Transverse colon (tissue), 4 donors: ENCODE results near the gene LHX2. TPM values are rescaled to one million over a fixed set of nuclear protein-coding genes. Genes with fewer than 3 reads are reported as not detected.

Experiments
- DNase-seq: peaks from one replicate; pipeline ENCODE4 v3.0.0-alpha.2; 2019
- H3K27ac ChIP-seq, 4 donors: fragments of 200-600 bp; sonication (generic); 2 replicates each; pipeline ENCODE4 v1.5.1; 2016 to 2018; ENCODE audit warnings: inconsistent platforms in 4 of 4
- H3K27me3 ChIP-seq: fragments of 200-600 bp; sonication (generic); 2 replicates; pipeline ENCODE4 v1.5.1; 2017; ENCODE audit warnings: inconsistent platforms
- H3K36me3 ChIP-seq, 4 donors: fragments of 200-600 bp; sonication (generic); 2 replicates each; pipeline ENCODE4 v1.5.1; 2017 to 2019; ENCODE audit warnings: inconsistent platforms in 4 of 4
- H3K4me1 ChIP-seq, 4 donors: fragments of 200-600 bp; sonication (generic); 2 replicates each; pipeline ENCODE4 v1.5.1; 2017 to 2020; ENCODE audit warnings: inconsistent platforms in 4 of 4
- H3K4me3 ChIP-seq, 4 donors: fragments of 200-600 bp; sonication (generic); 1 replicate in 1 of 4; 2 replicates in 3 of 4; pipeline versions ENCODE4 v1.5.1 to v1.6.1; 2017 to 2019; ENCODE audit warnings: inconsistent platforms in 4 of 4
- H3K9me3 ChIP-seq, 2 donors: fragments of 200-600 bp; sonication (generic); 2 replicates each; pipeline ENCODE4 v1.5.1; 2017 to 2019; ENCODE audit warnings: inconsistent platforms in 2 of 2
- EP300 ChIP-seq: sonication (generic); formaldehyde crosslinking; IDR thresholded peaks from one replicate; pipeline ENCODE4 v1.6.1; 2017; ENCODE audit warnings: antibody characterized with exemption, low read depth
- POLR2A ChIP-seq: fragments of 450-650 bp; IDR thresholded peaks from one replicate; pipeline ENCODE4 v1.6.1; 2016; ENCODE audit warnings: antibody characterized with exemption, mild to moderate bottlenecking, moderate library complexity
- POLR2AphosphoS5 ChIP-seq, 3 donors: sonication (generic); formaldehyde crosslinking; IDR thresholded peaks; one replicate each; pipeline ENCODE4 v1.6.1; 2016; ENCODE audit warnings: antibody characterized with exemption in 3 of 3
- WGBS, 2 donors: methylation state at CpG; one replicate each; pipeline ENCODE4 v1.1.5; 2018; ENCODE audit warnings: low coverage in 1 of 2; 5-methylcytosine and 5-hydroxymethylcytosine counted together
- in situ Hi-C, 4 donors: fragments of 200-750 bp; cut with MboI; loops; one replicate each; pipeline versions ENCODE4 v1.15.0 to v1.15.1; 2017; ENCODE audit warnings: low sequenced_read_pairs in 3 of 4, low pct_ligation_motif_present in 1 of 4, low pct_unique_long_range_greater_than_20kb in 1 of 4
- intact Hi-C: fragments of 100-400 bp; cut with DNase I; formaldehyde crosslinking; loops from one replicate; pipeline ENCODE4 v1.15.1; 2023; ENCODE audit warnings: low total_unique reads
- total RNA-seq, 4 donors: library from RNA; depleted of rRNA; stranded (reverse); fragments of >200 nt; gene quantifications; one replicate each; pipeline ENCODE4 v1.1.0, GENCODE V29; 2016
- TF ChIP-seq, protein P1 (sequence below), 5 experiments: fragments of 200-600 bp in 3 of 5; fragments of 450-650 bp in 2 of 5; sonication (generic) in 3 of 5; IDR thresholded peaks; 1 replicate in 2 of 5; 2 replicates in 3 of 5; pipeline ENCODE4 v1.5.1; 2016 to 2017; ENCODE audit warnings: antibody characterized with exemption in 5 of 5, inconsistent platforms in 3 of 5, mild to moderate bottlenecking in 2 of 5, moderate library complexity in 1 of 5

Gene LHX2
- total RNA-seq, 4 donors from 2014 or later = not detected

DNA sequence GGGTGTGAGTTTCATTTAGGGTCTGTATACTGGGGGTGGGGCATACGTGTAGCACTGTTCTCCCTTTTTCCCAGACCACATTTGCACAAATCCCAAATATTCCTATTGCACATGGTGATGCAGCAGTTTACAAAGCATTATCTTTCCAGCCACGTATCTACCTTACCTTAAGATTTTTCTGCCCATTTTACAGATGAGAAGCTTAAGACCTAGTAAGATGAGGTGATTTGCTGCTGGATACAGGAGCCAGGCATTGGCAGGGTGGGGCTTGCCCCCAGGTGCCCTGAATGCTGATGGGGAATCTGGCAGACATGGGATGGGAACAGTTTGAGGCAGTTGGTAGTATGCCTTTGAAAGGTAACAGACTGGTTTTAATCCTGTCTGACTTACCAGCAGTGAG lies 12.5 kb downstream of the LHX2 start:
- TF ChIP-seq EP300 = no peak
- TF ChIP-seq POLR2AphosphoS5 (IDR thresholded peaks at IDR 0.05) = no peak
- TF ChIP-seq, protein P1, sequence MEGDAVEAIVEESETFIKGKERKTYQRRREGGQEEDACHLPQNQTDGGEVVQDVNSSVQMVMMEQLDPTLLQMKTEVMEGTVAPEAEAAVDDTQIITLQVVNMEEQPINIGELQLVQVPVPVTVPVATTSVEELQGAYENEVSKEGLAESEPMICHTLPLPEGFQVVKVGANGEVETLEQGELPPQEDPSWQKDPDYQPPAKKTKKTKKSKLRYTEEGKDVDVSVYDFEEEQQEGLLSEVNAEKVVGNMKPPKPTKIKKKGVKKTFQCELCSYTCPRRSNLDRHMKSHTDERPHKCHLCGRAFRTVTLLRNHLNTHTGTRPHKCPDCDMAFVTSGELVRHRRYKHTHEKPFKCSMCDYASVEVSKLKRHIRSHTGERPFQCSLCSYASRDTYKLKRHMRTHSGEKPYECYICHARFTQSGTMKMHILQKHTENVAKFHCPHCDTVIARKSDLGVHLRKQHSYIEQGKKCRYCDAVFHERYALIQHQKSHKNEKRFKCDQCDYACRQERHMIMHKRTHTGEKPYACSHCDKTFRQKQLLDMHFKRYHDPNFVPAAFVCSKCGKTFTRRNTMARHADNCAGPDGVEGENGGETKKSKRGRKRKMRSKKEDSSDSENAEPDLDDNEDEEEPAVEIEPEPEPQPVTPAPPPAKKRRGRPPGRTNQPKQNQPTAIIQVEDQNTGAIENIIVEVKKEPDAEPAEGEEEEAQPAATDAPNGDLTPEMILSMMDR (IDR thresholded peaks at IDR 0.05) = no peak
- TF ChIP-seq POLR2A = no peak
- Histone ChIP-seq H3K9me3 (no peaks in the 10 kb centered on the region), H3K27ac (no peak overlapping the region), H3K36me3 (no peaks in the 10 kb centered on the region), H3K4me3 (no peak overlapping the region), H3K4me1 (no peaks in the 10 kb centered on the region), H3K27me3 (peaks cover 95% of the 10 kb centered on the region)
- intact Hi-C loops = no loop called here
- 50 to 58% methylated on average over 2 of the region's 2 CpGs for WGBS, 2 donors
- DNase-seq = no peak
- in situ Hi-C loops = no loop called here

DNA sequence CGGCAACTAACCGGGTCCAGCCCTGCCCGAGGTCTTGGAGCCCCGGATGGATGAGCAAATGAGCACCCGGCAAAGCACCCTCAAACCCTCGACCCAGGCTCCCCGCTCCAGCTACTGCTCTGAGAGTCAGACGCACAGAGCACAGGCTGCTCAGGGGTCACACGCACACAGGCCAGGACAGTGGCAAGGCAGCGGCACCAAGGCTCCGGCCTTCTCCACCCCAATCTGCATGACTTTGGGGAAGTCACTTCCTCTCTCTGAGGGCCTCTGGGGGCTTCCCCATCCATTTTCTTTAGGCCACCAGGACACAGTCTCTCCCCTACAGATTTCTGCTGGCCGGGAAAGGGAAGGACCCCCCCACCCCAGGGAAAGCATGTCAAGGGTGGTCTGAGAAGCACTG lies 18.0 kb downstream of the LHX2 start:
- DNase-seq = no peak
- Histone ChIP-seq H3K4me3 (no peak overlapping the region), H3K9me3 (no peaks in the 10 kb centered on the region), H3K36me3 (no peaks in the 10 kb centered on the region), H3K27me3 (peaks cover 92% of the 10 kb centered on the region), H3K4me1 (no peaks in the 10 kb centered on the region), H3K27ac (no peak overlapping the region)
- intact Hi-C loops = no loop called here
- in situ Hi-C loops = loop anchor here (10.0 to 25.0 kb wide), 4 partner anchors 317 to 617 kb away; no protein-coding TSS in a partner anchor
- TF ChIP-seq POLR2A = no peak
- 87% methylated on average over 12 of the region's 12 CpGs; no CpG with 5 or more reads in 1 of the 2 donors for WGBS, 2 donors

DNA sequence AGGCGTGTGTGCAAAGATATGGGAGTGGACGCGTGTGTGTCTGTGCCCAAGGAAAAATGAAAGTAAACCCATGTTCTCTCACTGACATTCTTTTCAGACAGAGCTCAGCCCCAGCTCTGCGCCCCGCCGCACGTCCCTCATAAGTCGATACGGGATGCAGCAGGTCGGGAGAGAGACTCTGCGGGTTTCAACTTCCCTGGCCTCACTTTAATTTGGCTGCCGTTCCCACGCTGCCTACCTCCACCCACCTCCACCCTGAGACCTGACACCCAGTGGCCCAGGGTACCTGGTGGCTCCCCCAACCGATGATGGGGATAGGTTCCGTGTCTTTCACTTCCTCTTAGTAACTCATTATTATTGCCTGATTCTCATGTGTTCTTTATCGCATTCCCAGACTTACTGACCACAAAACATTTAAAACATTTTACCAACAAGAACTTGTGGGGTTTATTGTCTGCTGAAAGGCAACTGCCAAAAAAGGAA lies 19.4 kb downstream of the LHX2 start:
- DNase-seq = no peak
- H3K36me3 ChIP-seq = no peaks in the 10 kb centered on the region
- intact Hi-C loops = no loop called here
- no peak overlapping the region for H3K27ac ChIP-seq
- 55 to 67% methylated on average over 3 to 16 of the region's 16 CpGs for WGBS, 2 donors
- TF ChIP-seq, protein P1 (IDR thresholded peaks at IDR 0.05) = no peak
- TF ChIP-seq EP300 (no peak), POLR2A (no peak), POLR2AphosphoS5 (IDR thresholded peaks at IDR 0.05) (no peak)
- H3K4me1 ChIP-seq = no peaks in the 10 kb centered on the region
- peaks cover 88% of the 10 kb centered on the region for H3K27me3 ChIP-seq
- no peaks in the 10 kb centered on the region for H3K9me3 ChIP-seq
- in situ Hi-C loops = loop anchor here (10.0 to 25.0 kb wide), 4 partner anchors 319 to 619 kb away; no protein-coding TSS in a partner anchor
- H3K4me3 ChIP-seq = peak overlapping the region in 2 of 4 donors; percentile 5 to 24

DNA sequence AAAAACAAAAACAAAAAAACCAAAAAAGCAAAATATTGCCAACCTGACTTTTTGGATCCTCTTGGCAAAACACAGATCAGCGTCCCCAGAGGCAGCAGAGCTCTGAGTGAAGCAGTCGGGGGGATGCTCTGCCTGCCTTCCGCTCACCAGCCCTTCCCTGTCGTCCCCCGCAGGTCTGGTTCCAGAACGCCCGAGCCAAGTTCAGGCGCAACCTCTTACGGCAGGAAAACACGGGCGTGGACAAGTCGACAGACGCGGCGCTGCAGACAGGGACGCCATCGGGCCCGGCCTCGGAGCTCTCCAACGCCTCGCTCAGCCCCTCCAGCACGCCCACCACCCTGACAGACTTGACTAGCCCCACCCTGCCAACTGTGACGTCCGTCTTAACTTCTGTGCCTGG lies 20.7 kb downstream of the LHX2 start:
- no peak overlapping the region for H3K27ac ChIP-seq
- H3K4me1 ChIP-seq = no peaks in the 10 kb centered on the region
- 16% methylated on average over 20 of the region's 24 CpGs; no CpG with 5 or more reads in 1 of the 2 donors for WGBS, 2 donors
- in situ Hi-C loops = loop anchor here (10.0 to 25.0 kb wide), 4 partner anchors 320 to 620 kb away; no protein-coding TSS in a partner anchor
- TF ChIP-seq, protein P1 (IDR thresholded peaks at IDR 0.05) = no peak
- no peak for TF ChIP-seq POLR2A
- intact Hi-C loops = no loop called here
- no peak for DNase-seq
- H3K4me3 ChIP-seq = no peak overlapping the region
- H3K27me3 ChIP-seq = peaks cover 91% of the 10 kb centered on the region
- no peaks in the 10 kb centered on the region for H3K9me3 ChIP-seq
- no peaks in the 10 kb centered on the region for H3K36me3 ChIP-seq

DNA sequence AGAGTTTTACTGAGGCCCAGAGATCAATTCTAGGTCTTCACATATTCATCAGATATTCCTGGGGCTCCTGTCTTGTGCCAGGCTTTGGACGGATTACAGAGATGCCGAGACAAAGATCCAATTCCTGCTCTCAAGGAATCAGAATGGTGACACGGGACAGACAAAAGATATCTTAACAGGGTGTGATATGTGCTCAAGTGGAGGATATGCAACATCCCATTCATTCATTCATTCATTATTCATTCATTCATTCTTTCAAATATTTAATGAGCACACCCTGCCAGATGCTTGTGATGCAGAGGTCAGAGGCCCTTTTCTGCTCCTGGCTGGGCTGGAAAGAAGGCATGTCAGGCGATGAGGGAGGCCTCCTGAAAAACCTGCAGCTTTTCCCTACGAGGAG lies 21.8 kb downstream of the LHX2 start:
- Histone ChIP-seq H3K27me3 (peaks cover 90% of the 10 kb centered on the region), H3K4me1 (no peaks in the 10 kb centered on the region), H3K4me3 (no peak overlapping the region), H3K27ac (no peak overlapping the region), H3K36me3 (no peaks in the 10 kb centered on the region), H3K9me3 (no peaks in the 10 kb centered on the region)
- no peak for TF ChIP-seq POLR2AphosphoS5 (IDR thresholded peaks at IDR 0.05)
- no peak for TF ChIP-seq EP300
- TF ChIP-seq POLR2A = no peak
- TF ChIP-seq, protein P1 (IDR thresholded peaks at IDR 0.05) = no peak
- WGBS, 2 donors = 84 to 85% methylated on average over 3 to 5 of the region's 5 CpGs
- intact Hi-C loops = no loop called here
- in situ Hi-C loops = loop anchor here (10.0 to 25.0 kb wide), 4 partner anchors 321 to 621 kb away; no protein-coding TSS in a partner anchor
- DNase-seq = no peak
